NCI-H1694 treated with DMSO at 0.1 percent for 48 hours (cell line): ENCODE results near the gene DNAL4.

Experiments used
- DNase-seq: peaks from one replicate; lab custom pipeline; 2025; lab: John Stamatoyannopoulos, UW

DNAL4 gene, protein sequence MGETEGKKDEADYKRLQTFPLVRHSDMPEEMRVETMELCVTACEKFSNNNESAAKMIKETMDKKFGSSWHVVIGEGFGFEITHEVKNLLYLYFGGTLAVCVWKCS

DNA sequence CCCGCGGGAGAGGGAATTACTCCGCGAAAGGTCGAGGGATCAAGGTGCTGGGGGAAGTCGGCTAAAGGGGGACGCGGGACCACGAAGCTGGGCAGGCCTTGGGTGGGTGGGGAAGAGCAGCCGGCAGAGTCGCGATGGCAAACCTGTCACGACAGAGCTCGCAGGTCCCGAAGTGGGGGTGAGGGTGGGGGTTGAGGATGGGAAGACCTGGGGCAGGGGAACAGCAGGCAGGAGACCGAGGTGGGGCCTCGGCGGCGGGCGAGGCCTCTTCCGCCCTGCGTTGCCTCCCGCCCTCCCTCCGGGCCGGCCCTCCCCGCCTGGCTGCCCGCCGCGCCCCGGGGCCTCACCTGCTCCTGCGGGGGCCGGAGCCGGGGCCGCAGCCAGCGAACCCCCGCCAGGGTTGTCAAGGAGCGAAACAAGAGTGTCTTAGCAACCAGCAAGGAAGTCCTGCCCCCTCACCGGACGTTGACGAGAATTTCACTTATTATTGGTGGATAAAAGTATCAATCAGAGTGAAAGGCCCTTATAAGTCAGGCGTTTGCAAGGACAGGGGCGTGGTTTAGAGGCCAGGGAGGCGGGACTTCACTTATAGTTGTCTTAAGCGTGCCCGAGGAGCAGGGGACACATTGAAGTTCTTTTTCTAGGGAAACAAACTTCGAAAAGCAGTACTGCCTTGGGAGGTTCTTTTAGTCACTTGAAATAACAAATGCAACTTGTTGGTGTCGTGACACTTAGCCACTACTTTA lies at the start of gene DNAL4:
DNAL4 (minus strand) TSS at position 423 of the 746 bp plus-strand sequence. CDS start 11,412 bp downstream, outside the sequence.
- DNase-seq: peak; percentile 93

DNA sequence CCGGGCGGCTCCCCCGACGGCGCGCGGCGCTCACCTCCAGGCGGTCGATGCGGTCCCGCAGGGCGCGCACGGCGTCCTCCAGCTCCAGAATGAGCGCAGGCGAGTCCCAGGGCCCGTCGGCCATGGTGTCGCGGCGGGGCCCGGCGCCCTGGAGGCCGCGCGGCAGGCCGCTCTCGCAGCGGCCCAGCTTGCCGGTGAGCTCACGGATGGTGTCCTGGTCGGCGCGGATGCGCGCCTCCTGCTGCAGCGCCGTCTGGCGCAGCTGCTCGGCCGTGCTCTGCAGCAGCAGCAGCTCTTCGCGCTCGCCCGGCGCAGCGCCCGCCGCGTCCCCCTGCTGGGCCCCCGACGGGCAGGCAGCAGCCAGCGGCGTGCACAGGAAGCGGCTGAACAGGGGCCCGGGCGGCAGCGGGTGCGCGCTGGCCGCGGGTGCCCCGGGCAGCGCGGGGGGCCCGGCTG lies 49.3 kb upstream of the DNAL4 start:
- DNase-seq: peak; percentile 50

DNA sequence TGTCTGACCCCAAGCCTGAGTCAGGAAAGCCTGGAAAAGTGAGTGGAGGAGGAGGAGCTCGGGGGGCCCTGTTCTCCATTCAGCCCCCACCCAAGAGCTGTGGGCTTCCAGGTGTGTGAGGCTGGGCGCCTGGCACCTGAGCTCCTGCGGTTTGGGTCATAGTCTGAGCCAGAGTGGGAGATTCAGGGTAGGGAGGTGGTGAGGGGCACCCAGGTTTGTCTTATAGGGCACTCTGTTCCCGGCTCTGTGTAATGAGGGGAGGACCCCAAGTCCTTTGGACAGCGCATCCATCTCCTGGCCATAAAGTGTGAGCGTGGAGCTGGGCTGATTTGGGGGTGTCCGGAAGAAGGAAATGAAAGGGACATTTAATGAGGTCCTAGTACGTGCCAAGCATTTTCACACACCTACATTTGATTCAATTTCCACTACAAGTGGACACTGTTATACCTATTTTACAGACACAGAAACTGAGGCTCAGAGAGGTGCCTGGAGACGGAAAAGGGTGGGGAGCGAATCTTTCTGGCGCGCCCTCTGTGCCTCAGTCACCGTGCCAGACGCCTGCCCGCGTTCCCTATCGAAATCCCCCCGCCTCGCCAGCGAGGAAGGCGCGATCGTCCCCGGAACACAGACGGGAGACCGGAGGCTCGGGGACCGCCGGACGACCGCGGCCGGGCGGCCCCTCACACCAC lies 48.7 kb upstream of the DNAL4 start:
- DNase-seq: no peak

DNA sequence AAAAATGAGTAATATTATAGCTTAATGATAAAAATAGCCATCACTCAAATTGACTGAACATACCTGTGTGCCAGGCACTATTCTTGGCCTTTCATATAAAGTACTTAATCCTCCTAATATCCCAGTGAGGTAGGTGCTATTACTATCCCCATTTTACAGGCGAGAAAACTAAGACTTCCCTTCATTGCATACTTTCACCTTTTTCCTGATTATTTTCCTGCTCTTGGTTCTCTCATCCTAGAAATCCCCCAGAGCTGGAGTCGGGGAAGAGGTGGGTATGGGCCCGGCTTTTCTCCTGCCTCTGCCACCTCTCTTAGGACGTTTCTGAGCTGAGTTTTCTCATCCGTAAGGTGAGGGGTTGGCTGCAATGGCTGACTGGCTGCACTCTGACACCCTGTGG lies 47.7 kb upstream of the DNAL4 start:
- no peak for DNase-seq

DNA sequence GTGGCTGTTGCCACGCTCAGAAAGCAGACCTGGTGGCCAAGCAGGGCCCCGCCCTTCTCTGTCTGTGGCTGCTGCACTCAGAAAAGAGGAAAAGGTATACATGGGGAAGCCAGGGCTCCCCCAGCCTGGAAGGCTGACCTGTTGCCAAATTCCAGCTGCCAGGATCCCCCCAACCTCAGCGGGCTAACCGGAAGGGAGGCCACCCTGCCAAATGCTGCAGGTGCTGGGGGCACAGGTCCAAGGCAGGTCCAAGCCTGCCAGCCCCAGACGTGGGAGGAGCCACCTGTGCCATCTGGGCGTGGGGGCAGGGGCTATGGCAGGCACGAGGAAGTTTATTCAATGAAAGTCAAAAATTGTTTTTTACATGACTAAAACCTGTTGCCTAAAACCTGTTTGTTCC lies 47.3 kb upstream of the DNAL4 start:
- DNase-seq: no peak

DNA sequence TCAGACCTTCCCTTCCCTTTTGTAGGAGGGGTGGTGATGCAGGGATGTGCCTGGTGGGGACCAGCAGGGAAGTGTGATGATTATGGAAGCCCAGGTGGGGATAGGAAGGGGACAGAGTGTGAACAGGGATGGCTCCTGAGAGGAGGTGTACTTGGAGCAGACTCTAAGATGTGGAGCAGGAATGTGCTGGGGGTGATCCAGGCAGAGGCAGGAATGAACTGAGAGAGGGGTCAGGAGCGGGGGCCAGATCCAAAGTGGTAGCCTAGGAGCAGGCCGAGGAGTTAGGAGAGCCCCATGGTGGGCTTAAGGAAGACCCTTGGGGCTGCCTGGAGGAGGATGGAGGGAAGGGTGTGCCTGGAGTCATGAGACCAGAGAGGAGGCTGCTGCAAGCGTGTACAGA lies 46.2 kb upstream of the DNAL4 start:
- no peak for DNase-seq

DNA sequence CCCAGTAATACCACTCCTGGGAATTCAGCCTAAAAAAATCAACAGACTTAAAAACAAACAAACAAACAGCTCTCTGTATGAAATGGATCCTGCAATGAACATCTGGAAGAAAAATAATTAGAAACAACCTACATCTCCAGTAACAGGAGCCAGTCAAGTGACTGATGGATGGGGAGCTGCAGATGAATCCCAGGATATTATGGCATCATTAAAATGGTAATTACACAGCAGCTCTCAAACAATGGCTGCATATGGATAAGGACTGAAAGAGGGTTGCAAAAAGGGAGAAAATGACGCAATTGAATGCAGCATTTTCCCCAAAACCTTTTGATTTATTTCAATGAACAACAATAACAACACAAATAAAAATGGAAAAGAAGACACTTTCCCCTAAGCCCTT lies 45.7 kb upstream of the DNAL4 start:
- no peak for DNase-seq

DNA sequence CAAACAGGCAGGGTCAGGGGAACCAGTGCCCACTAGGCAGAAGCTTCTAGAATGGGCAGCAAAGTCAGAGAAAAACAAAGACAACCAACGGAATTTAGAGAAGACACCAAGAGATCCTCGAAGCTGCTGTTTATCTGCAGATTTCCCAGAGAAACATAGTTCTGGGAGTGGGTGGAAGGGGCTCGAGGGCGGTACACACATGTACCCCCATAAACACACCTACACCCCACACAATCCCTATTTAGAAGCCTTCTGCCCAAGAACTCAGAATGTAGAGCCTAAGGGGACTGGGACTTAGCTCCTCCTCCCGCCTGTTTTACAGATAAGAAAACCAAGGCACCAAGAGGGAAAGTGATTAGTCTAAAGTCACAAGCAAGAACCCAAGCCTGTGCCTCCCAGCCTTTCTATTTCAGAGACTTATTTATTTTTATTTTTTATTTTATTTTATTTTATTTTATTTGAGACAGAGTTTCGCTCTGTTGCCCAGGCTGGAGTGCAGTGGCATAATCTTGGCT lies 43.5 kb upstream of the DNAL4 start:
- DNase-seq: no peak

DNA sequence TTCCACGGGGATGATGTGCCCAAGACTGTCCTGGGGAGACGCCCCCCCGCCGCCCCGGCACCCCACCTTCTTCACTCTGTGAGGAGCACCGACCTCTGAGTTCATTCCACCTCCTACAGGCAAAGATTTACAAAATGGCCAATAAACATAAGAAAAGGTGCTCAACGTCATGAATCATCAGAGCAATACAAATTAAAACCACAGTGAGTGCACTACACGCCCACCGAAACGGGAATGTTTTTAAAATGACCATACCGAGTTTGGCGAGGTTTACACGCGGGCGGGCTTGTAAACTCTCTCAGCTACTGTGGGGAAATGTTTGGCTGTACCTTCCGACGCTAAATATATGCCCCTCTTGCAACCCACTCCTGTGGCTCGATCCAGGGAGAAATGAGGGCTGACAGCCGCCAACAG lies 42.0 kb upstream of the DNAL4 start:
- no peak for DNase-seq

DNA sequence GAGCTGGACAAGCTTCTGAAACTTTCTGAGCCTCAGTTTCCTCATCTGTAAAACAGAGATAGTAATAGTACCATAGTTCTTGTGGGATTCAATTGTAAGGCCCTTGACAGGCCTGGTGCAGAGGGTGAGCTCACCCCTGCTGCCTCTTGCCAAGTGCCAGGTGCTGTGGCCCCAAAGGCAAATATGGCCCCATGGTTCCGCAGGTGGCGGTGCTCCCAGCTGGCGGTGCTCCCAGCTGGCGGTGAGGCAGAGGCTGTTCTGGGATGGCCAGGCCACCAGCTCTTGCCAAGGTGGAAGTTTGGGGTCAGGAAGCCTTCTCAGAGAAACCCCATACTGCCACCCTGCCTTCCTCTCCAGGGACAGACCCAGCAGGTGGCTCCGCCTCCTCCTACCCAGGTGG lies 41.0 kb upstream of the DNAL4 start:
- DNase-seq: no peak

DNA sequence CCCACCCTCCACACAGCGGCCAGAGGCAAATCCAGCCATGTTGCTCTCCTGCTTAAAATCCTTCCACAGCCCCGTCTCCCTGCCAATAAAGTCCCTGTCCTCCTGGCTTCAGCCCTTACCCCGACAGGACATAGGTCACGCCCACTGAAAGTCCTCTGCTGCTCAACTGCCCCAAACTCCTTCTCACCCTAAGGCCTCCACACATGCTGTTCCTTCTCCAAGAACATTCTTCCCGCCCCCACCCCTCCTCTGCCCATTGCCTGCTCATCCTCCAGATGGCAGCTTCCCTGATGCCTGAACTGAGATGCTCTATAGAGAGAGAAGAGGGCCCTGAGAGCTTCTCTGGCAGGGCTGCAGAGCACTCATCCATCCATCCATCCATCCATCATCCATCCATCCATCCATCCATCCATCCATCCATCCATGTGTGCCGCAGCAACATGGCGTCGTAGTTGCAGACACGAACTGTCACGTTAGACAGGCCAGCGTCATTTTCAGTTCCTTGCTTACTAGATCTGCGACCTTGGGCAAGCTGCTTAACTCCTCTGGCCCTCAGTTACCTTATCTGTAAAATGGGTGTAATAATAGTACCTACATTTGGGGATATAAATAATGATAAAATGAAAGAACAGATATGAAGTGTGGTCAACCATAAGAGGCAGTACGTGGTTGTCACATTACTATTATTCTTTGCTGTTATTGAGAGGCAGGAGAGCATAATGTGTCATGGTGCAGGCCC lies 40.4 kb upstream of the DNAL4 start:
- DNase-seq: no peak

DNA sequence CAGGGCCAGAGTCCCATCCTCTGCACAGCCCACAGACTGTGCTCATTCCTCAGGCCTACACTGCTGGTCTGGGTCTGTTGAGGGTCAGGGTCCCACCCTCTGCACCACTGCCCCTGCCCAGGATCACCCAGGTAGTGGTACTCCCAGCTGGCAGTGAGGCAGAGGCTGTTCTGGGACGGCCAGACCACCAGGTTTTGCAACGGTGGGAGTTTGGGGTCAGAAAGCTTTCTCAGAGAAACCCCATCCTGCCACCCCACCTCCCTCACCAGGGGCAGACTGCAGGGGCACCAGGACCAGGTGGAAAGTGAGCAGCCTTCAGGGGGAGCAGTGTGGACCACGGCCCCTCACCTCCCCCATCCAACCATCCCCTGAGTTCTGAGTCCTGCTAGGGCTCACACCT lies 39.1 kb upstream of the DNAL4 start:
- no peak for DNase-seq

DNA sequence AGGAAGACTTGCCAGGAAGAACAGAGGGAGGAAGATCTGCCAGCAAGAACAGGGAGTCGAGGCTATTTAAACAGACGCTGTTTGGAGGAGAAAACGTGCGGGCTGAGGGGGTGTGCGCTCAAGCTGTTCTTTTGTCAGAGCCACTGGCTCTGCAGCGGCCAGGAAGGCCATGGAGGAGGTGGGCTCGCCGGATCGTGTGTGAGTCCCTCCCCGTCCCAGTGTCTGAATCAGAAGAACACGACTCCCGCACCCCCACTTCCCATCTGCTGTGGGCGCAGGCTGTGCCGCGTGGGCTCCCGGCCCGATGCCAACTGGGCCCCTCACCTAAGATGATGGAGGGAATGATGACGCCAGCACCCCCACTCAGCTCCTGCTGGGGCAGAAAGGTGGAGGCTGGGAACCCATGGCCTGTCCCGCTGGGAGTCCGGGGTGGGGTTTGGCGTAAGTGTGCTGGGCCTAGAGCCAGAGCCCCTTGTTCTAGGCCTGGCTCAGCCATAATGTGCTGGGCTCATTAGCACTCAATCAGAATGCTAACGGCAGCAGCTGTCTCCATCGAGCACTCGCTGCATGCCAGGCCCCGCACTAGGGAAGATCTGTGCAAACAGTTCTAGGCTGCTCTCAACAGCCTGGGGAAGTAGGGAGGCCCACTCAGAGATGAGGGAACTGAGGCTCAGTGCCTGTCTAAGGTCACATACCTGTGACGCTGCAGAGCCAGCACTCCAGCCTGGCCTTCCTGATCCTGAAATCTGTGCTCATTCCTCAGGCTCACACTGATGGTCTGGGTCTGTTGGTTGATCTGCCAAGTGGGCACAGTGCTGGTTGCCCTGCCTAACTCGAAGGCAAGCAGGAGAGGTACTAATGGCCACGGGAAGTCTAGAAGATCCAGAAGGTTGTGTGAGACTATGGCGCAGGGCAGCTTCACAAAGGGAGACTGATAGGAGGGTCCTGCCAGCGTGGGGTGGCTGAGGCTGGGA lies 38.3 kb upstream of the DNAL4 start:
- DNase-seq: peak; percentile 85

DNA sequence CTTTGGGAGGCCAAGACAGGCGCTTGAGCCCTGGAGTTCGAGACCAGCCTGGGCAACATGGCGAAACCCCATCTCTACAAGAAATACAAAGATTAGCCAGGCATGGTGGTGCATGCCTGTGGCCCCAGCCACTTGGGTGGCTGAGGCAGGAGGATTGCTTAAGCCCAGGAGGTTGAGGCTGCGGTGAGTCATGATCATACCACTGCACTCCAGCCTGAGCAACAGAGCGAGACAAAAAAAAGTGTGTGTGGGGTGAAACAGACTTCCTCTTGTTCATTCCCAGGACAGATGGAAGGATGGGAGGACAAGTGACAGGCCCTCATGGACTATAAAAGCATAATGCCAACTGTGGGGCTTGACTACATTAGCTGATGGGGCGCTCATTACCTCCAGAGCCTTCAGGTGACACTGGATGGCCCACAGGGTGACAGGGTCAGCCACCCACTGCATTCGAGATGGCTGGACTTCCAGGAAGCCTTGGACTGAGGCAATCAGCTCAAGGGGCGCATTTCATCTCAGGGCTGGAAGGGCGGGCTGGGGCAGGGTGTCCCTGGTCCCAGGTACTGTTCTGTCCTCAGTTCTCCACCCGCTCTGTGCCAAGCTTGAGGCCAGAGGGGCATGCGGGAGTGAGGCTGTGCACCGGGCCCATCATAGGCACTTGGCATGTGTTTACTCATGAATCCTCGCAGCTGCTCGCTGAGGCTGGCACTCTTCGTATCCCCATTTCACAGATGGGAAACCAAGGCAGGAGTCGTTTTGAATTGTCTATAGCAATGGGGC lies 37.4 kb upstream of the DNAL4 start:
- no peak for DNase-seq

DNA sequence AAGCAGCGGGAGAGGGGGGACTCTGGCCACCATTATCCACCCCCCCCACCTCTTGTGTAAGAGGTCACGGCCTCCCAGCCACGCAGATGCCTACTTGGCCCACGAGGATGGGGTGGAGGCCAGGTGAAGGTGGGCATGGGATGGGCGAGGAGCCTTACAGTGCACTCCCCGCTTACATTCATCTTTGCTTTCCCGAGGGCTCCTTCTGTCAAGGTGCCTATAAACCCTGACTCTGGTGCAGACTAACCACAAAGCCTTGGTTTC lies 36.8 kb upstream of the DNAL4 start:
- DNase-seq: no peak

DNA sequence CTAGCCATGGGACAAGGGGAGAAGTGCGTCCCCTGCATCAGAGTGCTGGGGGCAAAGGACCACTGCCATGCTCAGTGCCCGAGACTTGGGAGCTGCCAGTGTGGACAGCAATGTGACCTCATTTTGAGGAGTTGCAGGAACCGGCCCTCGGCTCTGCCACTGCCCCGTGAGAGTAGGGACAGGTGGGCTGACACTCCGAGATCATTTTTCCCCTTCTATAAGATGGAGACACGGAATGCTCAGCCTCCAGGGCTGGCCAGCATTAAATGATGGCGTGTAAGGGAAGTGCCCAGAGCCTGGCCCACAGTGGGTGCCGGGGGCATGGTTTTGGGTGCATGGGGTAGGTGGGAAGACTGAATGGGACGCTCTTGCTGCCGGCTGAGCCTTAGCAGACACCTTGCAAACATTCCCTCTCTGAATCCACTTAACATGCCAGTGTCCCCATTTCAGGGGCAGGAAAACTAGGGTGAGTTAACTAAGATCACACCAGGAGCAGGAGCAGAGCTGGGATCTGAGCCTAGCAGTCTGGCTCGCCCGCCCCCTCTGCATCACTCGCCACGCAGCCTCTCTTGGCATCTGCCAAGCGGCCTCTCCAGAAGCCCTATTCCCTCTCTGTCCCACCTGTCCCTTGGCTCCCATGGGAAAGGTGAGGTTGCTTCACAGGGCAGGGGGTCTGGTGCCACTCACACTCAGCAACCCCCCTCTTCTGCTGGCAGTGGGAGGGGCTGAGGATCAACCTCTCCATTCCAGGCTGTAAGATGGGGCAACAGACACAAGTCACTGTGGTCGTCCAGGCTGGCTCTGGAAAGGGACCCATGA lies 36.3 kb upstream of the DNAL4 start:
- DNase-seq: no peak

DNA sequence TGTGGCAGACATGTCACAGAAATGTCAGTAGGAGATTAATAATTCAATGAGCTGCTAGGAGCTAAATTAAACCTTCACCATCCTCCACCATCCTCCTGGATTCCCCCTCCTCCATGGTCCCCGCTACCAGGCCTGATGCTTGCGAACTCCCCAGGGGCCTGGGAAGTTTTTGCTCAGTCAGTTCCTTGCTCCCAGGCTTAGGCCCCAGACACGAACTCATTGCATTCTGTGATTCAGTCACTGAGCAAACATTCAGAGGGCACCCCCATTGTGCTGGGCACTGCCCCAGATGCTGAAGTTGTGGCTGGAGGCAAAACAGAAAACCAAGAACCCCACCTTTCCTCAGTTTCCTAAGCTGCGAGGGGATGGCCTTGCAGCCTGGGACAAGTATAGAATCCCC lies 35.5 kb upstream of the DNAL4 start:
- DNase-seq: no peak

DNA sequence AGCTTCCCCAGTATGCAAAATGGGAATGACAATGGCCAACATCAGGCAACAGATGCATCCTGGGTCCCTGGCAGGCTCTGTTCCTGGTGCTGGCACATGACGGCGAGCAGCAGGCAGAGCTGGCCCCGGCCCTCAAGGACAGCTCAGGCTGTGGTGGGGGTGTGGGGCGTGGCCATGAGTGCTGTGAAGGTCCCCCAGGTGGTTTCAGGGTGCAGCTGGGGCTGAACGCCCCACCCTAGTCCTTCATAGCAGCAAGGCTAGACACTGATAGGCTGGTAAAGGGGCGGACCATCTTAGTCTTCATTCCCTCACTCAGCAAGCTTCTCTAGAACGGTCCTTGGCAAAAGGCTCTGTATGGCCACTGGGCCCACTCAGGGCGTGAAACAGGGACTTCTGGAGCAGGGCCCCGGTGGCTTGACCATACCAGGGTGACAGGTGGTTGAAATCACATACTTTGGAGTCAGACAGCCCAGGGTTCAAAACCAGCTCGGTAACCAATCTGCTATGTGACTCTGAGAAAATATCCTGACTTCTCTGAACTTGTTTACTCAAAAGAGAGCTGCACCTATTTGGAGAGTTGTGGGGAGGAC lies 34.8 kb upstream of the DNAL4 start:
- no peak for DNase-seq

DNA sequence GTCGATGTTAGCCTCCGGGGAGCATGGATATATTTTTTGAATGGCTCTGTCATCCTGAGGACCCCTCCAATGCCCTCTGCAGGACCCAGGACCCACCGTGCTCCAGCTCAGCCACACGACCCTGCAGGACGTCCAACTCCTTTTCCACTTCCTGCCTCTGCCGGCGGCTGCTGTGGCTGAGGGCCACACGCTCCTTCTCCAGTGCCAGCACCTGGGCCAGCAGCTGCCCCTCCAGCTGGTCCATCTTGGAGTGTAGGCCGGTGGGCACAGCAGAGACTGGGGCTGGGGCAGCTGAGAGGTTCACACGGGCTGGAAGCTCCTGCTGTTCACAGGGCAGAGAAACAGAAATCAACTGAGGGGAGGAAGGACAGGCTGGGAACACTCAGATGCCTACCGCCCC lies 34.2 kb upstream of the DNAL4 start:
- no peak for DNase-seq

DNA sequence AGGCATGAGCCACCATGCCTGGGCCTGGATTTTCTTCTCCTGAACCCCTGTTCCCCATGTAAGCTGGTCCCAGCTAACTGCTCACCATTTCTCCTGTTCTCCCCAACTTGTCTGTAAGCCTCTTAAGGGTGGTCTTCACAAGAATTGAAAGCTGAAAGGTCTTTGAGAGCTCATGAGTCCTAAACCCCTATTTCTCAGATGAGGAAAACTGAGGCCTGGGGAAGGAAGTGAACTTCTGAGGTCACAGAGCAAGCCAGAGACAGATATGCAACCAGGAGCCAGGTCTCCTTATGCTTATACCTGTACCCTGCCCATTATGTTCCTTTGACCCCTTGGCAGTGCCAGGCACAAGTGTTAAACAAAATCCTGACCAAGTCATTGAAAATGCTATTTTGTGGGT lies 33.6 kb upstream of the DNAL4 start:
- no peak for DNase-seq
